ENCODE data around the gene LEF1.

GRCh38 chr4:108193886-108194672 is 25.3 kb upstream of the LEF1 start:
- TF ChIP-seq GATA3 (IDR thresholded peaks at IDR 0.05; ENCODE audit: low read depth, low read length) (no peak), GATA2 (IDR thresholded peaks at IDR 0.05; ENCODE audit: low read depth, low read length) (no peak)
